Endothelial cell of umbilical vein (primary cell): Measurements from ENCODE around the gene PTPRE. TPM values are rescaled to one million over a fixed set of nuclear protein-coding genes. Genes with fewer than 3 reads are reported as not detected.

ENCODE experiments used
- BruUV-seq: library from RNA; stranded (reverse); fragments of 400-500 nt; replicated peaks from 2 replicates; lab custom pipeline; 2021; lab: Mats Ljungman, UMichigan
- CTCF ChIA-PET: fragments of 300-600, 350-600 bp; sonication (Branson Sonifier 250); formaldehyde crosslinking; loops from one replicate; lab custom pipeline; 2021; ENCODE audit warnings: antibody characterized with exemption, inconsistent platforms; lab: Charles Lee
- POLR2A ChIA-PET: fragments of 300-600, 350-600 bp; sonication (Branson Sonifier 250); formaldehyde crosslinking; loops from one replicate; lab custom pipeline; 2021; ENCODE audit warnings: antibody characterized with exemption, inconsistent platforms; lab: Charles Lee
- DNase-seq: peaks from one replicate; pipeline ENCODE4 v3.0.0-alpha.2; 2011; ENCODE audit warnings: low read depth, low spot score
- FAIRE-seq: peaks from 2 replicates; lab custom pipeline; 2011; peaks lifted over from hg19 to GRCh38; lab: Jason Lieb, UNC
- H2AFZ ChIP-seq: 2 replicates; pipeline ENCODE4 v1.6.0; 2012; ENCODE audit warnings: low read depth, low read length, control low read depth, inconsistent platforms
- H3K27ac ChIP-seq: 2 replicates; pipeline ENCODE4 v1.5.1; 2011; ENCODE audit warnings: low read depth, mild to moderate bottlenecking, control low read depth, low read length, moderate library complexity; ENCODE audit not compliant: insufficient read depth
- H3K27me3 ChIP-seq, 2 experiments: 2 replicates each; pipeline versions ENCODE4 v1.6.0 to v1.6.1; 2011; ENCODE audit warnings: low read length in 2 of 2, mixed read lengths in 1 of 2; ENCODE audit not compliant: control insufficient read depth in 2 of 2, insufficient read depth in 2 of 2
- H3K36me3 ChIP-seq, 2 experiments: 2 replicates in 1 of 2; 3 replicates in 1 of 2; pipeline ENCODE4 v1.5.1; 2011; ENCODE audit warnings: low read length in 2 of 2, mild to moderate bottlenecking in 1 of 2, moderate library complexity in 1 of 2; ENCODE audit not compliant: control insufficient read depth in 2 of 2, insufficient read depth in 2 of 2; ENCODE audit errors: extremely low read depth in 1 of 2
- H3K4me1 ChIP-seq: 3 replicates; pipeline ENCODE4 v1.5.1; 2011; ENCODE audit warnings: mild to moderate bottlenecking, low read length; ENCODE audit not compliant: control insufficient read depth, insufficient read depth; ENCODE audit errors: extremely low read depth
- H3K4me2 ChIP-seq: 2 replicates; pipeline ENCODE4 v1.6.1; 2011; ENCODE audit warnings: low read length, control low read depth, mixed read lengths; ENCODE audit not compliant: insufficient read depth
- H3K4me3 ChIP-seq, 3 experiments: fragments of 200-600 bp in 1 of 3; sonication (generic), shearing (Covaris generic) in 1 of 3; replicated peaks in 1 of 3; 2 replicates each; pipeline ENCODE4 v1.5.1; 2011 to 2016; ENCODE audit warnings: control low read depth in 3 of 3, low read length in 3 of 3, mild to moderate bottlenecking in 2 of 3, inconsistent platforms in 1 of 3, low read depth in 1 of 3, moderate library complexity in 1 of 3; ENCODE audit not compliant: insufficient read depth in 1 of 3
- H3K79me2 ChIP-seq: 2 replicates; pipeline ENCODE4 v1.6.0; 2012; ENCODE audit warnings: low read length, inconsistent platforms; ENCODE audit not compliant: control insufficient read depth, insufficient read depth
- H3K9ac ChIP-seq: replicated peaks from 2 replicates; pipeline ENCODE3; 2011; ENCODE audit warnings: low read length, control low read depth; ENCODE audit not compliant: insufficient read depth; ENCODE audit errors: extremely low read depth
- H3K9me1 ChIP-seq: replicated peaks from 3 replicates; pipeline ENCODE4 v1.6.0; 2011; ENCODE audit warnings: mild to moderate bottlenecking, low read length; ENCODE audit not compliant: control insufficient read depth, insufficient read depth; ENCODE audit errors: extremely low read depth
- H3K9me3 ChIP-seq: replicated peaks from 2 replicates; pipeline ENCODE4 v1.5.1; 2012; ENCODE audit warnings: low read length, inconsistent platforms; ENCODE audit not compliant: control insufficient read depth, insufficient read depth
- H4K20me1 ChIP-seq: replicated peaks from 2 replicates; pipeline ENCODE3; 2011; ENCODE audit warnings: mild to moderate bottlenecking, low read length; ENCODE audit not compliant: control insufficient read depth, insufficient read depth; ENCODE audit errors: extremely low read depth
- CTCF ChIP-seq, 2 donors: IDR thresholded peaks; 1 replicate in 1 of 2; 2 replicates in 1 of 2; pipeline ENCODE4 v1.5.1; 2011; ENCODE audit warnings: low read length in 2 of 2, mild to moderate bottlenecking in 2 of 2, moderate library complexity in 2 of 2, control low read depth in 1 of 2, inconsistent platforms in 1 of 2, low read depth in 1 of 2; ENCODE audit not compliant: insufficient read depth in 1 of 2; ENCODE audit errors: extremely low read depth in 1 of 2
- EZH2 ChIP-seq: IDR thresholded peaks from 2 replicates; pipeline ENCODE4 v1.6.1; 2012; ENCODE audit warnings: borderline replicate concordance, low read depth, mild to moderate bottlenecking, moderate library complexity, low read length, inconsistent platforms; ENCODE audit not compliant: severe bottlenecking
- GATA2 ChIP-seq: IDR thresholded peaks from 2 replicates; pipeline ENCODE4 v1.7.0; 2011; ENCODE audit warnings: low read depth, mild to moderate bottlenecking, moderate library complexity, mixed read lengths, low read length; ENCODE audit not compliant: insufficient read length, insufficient read depth
- JUN ChIP-seq: IDR thresholded peaks from 2 replicates; pipeline ENCODE4 v1.6.1; 2011; ENCODE audit warnings: borderline replicate concordance, low read depth; ENCODE audit not compliant: insufficient read length, insufficient read depth
- MYC ChIP-seq: IDR thresholded peaks from one replicate; pipeline ENCODE4 v1.6.1; 2011; ENCODE audit warnings: mild to moderate bottlenecking, low read depth, low read length
- POLR2A ChIP-seq: IDR thresholded peaks from 2 replicates; pipeline ENCODE4 v1.6.1; 2012; ENCODE audit warnings: low read depth, mild to moderate bottlenecking, control low read depth, low read length
- POLR2AphosphoS5 ChIP-seq: IDR thresholded peaks from 2 replicates; pipeline ENCODE4 v1.6.1; 2012; ENCODE audit warnings: low read depth, mild to moderate bottlenecking, control low read depth, low read length, moderate library complexity; ENCODE audit not compliant: insufficient read depth
- dilution Hi-C: fragments of 300-500 bp; cut with MboI; formaldehyde crosslinking; loops from one replicate; pipeline ENCODE4 v1.15.0; 2019; ENCODE audit warnings: low sequenced_read_pairs; ENCODE audit not compliant: extremely low pct_ligation_motif_present
- intact Hi-C: fragments of 100-400 bp; cut with micrococcal nuclease; formaldehyde crosslinking; loops from one replicate; pipeline ENCODE4 v1.10.0; 2022
- polyA plus RNA-seq, 4 experiments: library from polyadenylated mRNA; depleted of rRNA in 3 of 4; stranded (reverse) in 3 of 4; unstranded in 1 of 4; fragments of >200 nt; gene quantifications; 2 replicates each; pipeline versions ENCODE4 v1.2.1 to v1.2.3, GENCODE V29; 2011 to 2012; ENCODE audit warnings: missing spikeins in 1 of 4
- total RNA-seq: library from RNA; stranded (reverse); gene quantifications from 2 replicates; pipeline ENCODE4 v1.2.3, GENCODE V29; 2021
- TF ChIP-seq, protein P1 (sequence below): IDR thresholded peaks from 2 replicates; pipeline ENCODE4 v1.6.1; 2011; ENCODE audit not compliant: insufficient read depth, insufficient read length

Gene PTPRE
- total and polyA plus RNA-seq, 2 donors (not counting 3 experiments of a cell fraction or from before 2014, with no cell fraction given): 37.3 to 116 TPM

- Histone ChIP-seq H3K27me3 (no peaks in the 10 kb centered on the region), H3K9ac (no peak overlapping the region), H2AFZ (no peak overlapping the region), H3K27ac (no peak overlapping the region), H3K4me1 (no peaks in the 10 kb centered on the region), H3K4me2 (no peak overlapping the region), H4K20me1 (no peaks in the 10 kb centered on the region), H3K9me1 (no peaks in the 10 kb centered on the region), H3K79me2 (no peaks in the 10 kb centered on the region), H3K4me3 (no peak overlapping the region), H3K36me3 (peaks cover 25 to 55% of the 10 kb centered on the region in 2 experiments), H3K9me3 (no peaks in the 10 kb centered on the region)
- TF ChIP-seq MYC (no peak), CTCF (IDR thresholded peaks at IDR 0.05; ENCODE audit: extremely low read depth in 1 of 2, insufficient read depth in 1 of 2, low read depth in 1 of 2, low read length in 2 of 2) (no peak), JUN (no peak), GATA2 (no peak), EZH2 (no peak), POLR2AphosphoS5 (no peak), POLR2A (no peak)
- TF ChIP-seq, protein P1, sequence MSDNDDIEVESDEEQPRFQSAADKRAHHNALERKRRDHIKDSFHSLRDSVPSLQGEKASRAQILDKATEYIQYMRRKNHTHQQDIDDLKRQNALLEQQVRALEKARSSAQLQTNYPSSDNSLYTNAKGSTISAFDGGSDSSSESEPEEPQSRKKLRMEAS: no peak
- dilution Hi-C loops: no loop called here
- DNase-seq (no peak), FAIRE-seq (peak; percentile 63)
- BruUV-seq: no TSS peak
- ChIA-PET CTCF (interaction anchor here (0.9 to 2.8 kb wide), 3 partner anchors 13 to 69 kb away, joined by 3 to 11 read pairs (median 3); partner anchors contain the start of gene MKI67), POLR2A (no interaction called here)
- intact Hi-C loops: no loop called here
These were observed 174.8 kb downstream of the PTPRE start for GRCh38 chr10:128081720-128082119.
